ENCODE results near the gene REXO2.

The REXO2 gene

GRCh38 chr11:114439229-114440120, at the start of gene REXO2 (continued):
- TF ChIP-seq ZBTB44 (tag by site-specific recombination; IDR thresholded peaks at IDR 0.05) (no peak), ZNF843 (tag by site-specific recombination; IDR thresholded peaks at IDR 0.05) (0 out of 2 replicates have a peak, but pooled peaks have one; percentile 17), ZNF404 (tag by site-specific recombination; IDR thresholded peaks at IDR 0.05) (no peak), ZNF791 (tag by site-specific recombination; IDR thresholded peaks at IDR 0.05) (no peak), KLF1 (tag by site-specific recombination; IDR thresholded peaks at IDR 0.05) (0 out of 2 replicates have a peak, but pooled peaks have one; percentile 26), ZFP3 (tag by site-specific recombination; IDR thresholded peaks at IDR 0.05; ENCODE audit: low read depth) (no peak), ZNF654 (tag by site-specific recombination; IDR thresholded peaks at IDR 0.05; ENCODE audit: low read depth) (no peak), KLF16 (tag by site-specific recombination; IDR thresholded peaks at IDR 0.05) (no peak), ZNF629 (tag by site-specific recombination; IDR thresholded peaks at IDR 0.05) (no peak), OVOL3 (tag by site-specific recombination; IDR thresholded peaks at IDR 0.05) (no peak), ZEB2 (tag by site-specific recombination; IDR thresholded peaks at IDR 0.05) (no peak; the same call in 1 of the 2 replicates), ZNF473 (tag by site-specific recombination; IDR thresholded peaks at IDR 0.05) (no peak), FEZF1 (tag by site-specific recombination; IDR thresholded peaks at IDR 0.05) (no peak), ZFP69B (tag by site-specific recombination; IDR thresholded peaks at IDR 0.05) (no peak), MEIS1 (CRISPR knock-in tag; IDR thresholded peaks at IDR 0.05; ENCODE audit: borderline replicate concordance) (no peak), ZFP41 (tag by site-specific recombination; IDR thresholded peaks at IDR 0.05; ENCODE audit: borderline replicate concordance) (no peak), ZNF76 (tag by site-specific recombination; IDR thresholded peaks at IDR 0.05; ENCODE audit: borderline replicate concordance, low read depth) (peak; percentile 88), ZNF670 (tag by site-specific recombination; IDR thresholded peaks at IDR 0.05; ENCODE audit: low read depth) (no peak), GLI2 (tag by site-specific recombination; IDR thresholded peaks at IDR 0.05; ENCODE audit: borderline replicate concordance, low read depth) (no peak), ZNF26 (tag by site-specific recombination; IDR thresholded peaks at IDR 0.05) (no peak), ZNF174 (tag by site-specific recombination; IDR thresholded peaks at IDR 0.05) (no peak), ZNF558 (tag by site-specific recombination; IDR thresholded peaks at IDR 0.05) (no peak), ZNF600 (tag by site-specific recombination; IDR thresholded peaks at IDR 0.05) (peak; percentile 65; the same call in 1 of the 2 replicates), GLIS2 (tag by site-specific recombination; IDR thresholded peaks at IDR 0.05) (peak; percentile 79), ZSCAN5A (tag by site-specific recombination; IDR thresholded peaks at IDR 0.05) (peak; percentile 41; the same call in 1 of the 2 replicates), ZNF837 (tag by site-specific recombination; IDR thresholded peaks at IDR 0.05) (no peak), ZNF610 (tag by site-specific recombination; IDR thresholded peaks at IDR 0.05; ENCODE audit: borderline replicate concordance) (no peak), ZNF394 (tag by site-specific recombination; IDR thresholded peaks at IDR 0.05; ENCODE audit: borderline replicate concordance) (0 out of 2 replicates have a peak, but pooled peaks have one; percentile 17), ZNF571 (tag by site-specific recombination; IDR thresholded peaks at IDR 0.05) (no peak), ZNF621 (tag by site-specific recombination; IDR thresholded peaks at IDR 0.05) (no peak), ZNF518A (tag by site-specific recombination; conservative IDR thresholded peaks at IDR 0.05; ENCODE audit: low read depth) (no peak)

Measured in HEK293 (cell line).